ENCODE data around the gene PRELP.

DNA sequence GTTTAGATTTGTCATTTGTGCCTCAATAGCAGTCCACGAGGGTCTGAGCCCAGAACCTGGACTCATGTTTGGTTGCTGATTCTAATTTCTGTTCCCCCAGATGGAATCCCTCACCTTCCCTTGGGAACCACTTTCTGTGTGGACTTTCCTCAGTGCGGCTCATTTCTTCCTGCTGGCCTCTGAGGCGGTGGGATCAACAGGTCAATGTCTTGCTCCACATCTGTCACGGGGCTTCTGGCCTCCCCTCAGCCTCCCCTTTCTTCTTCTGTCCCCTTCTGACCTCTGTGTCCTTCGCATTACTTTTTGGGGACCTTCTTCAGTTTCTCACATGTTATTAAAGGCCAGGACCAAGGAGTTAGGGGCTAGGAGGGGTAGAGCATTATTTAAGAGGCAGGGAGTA lies 49.2 kb upstream of the PRELP start:
- TF ChIP-seq CTCF (IDR thresholded peaks at IDR 0.05), result no peak
- TF ChIP-seq POLR2A (IDR thresholded peaks at IDR 0.05), result no peak

All from breast epithelium (tissue), 3 donors.